NCI-H146 treated with DMSO at 0.1 percent for 48 hours (cell line): ENCODE data around the gene OTOG.
A peak's percentile ranks its signal among the peaks of the same experiment; 100 is the strongest.

Source experiments
- DNase-seq: peaks from one replicate; lab custom pipeline; 2025; ENCODE audit not compliant: unreplicated experiment; lab: John Stamatoyannopoulos, UW

Gene OTOG

GRCh38 chr11:17547051-17547577 lies at the start of gene OTOG:
TSS of gene OTOG (plus strand) at chr11:17547259. CDS start at chr11:17547373, 114 bp downstream.
- peak; percentile 76 for DNase-seq

- DNase-seq: peak; percentile 56
These were observed 49.0 kb upstream of the OTOG start for GRCh38 chr11:17498058-17498457.

GRCh38 chr11:17498475-17498874 lies 48.6 kb upstream of the OTOG start:
- DNase-seq: peak; percentile 38

GRCh38 chr11:17500673-17501072 lies 46.4 kb upstream of the OTOG start:
- DNase-seq: no peak

GRCh38 chr11:17502630-17503029 lies 44.4 kb upstream of the OTOG start:
- DNase-seq: no peak

GRCh38 chr11:17504330-17505107 lies 42.5 kb upstream of the OTOG start:
- peak; percentile 39 for DNase-seq

GRCh38 chr11:17505146-17505545 lies 41.9 kb upstream of the OTOG start:
- no peak for DNase-seq

- no peak for DNase-seq
These were observed 40.7 kb upstream of the OTOG start for GRCh38 chr11:17506314-17506713.

GRCh38 chr11:17506942-17507341 lies 40.1 kb upstream of the OTOG start:
- DNase-seq: no peak

GRCh38 chr11:17507773-17508172 lies 39.3 kb upstream of the OTOG start:
- no peak for DNase-seq

- DNase-seq: no peak
These were observed 38.8 kb upstream of the OTOG start for GRCh38 chr11:17508306-17508705.

GRCh38 chr11:17508791-17509190 lies 38.3 kb upstream of the OTOG start:
- no peak for DNase-seq

- DNase-seq: no peak
These were observed 36.4 kb upstream of the OTOG start for GRCh38 chr11:17510507-17511206.

GRCh38 chr11:17511571-17511970 lies 35.5 kb upstream of the OTOG start:
- DNase-seq: no peak

GRCh38 chr11:17512101-17512500 lies 35.0 kb upstream of the OTOG start:
- DNase-seq: no peak

GRCh38 chr11:17513853-17514252 lies 33.2 kb upstream of the OTOG start:
- no peak for DNase-seq

- DNase-seq: no peak
These were observed 32.6 kb upstream of the OTOG start for GRCh38 chr11:17514476-17514875.

- no peak for DNase-seq
These were observed 31.4 kb upstream of the OTOG start for GRCh38 chr11:17515443-17516176.

GRCh38 chr11:17516551-17517150 lies 30.4 kb upstream of the OTOG start:
- DNase-seq: no peak

GRCh38 chr11:17517186-17517585 lies 29.9 kb upstream of the OTOG start:
- DNase-seq: no peak

- no peak for DNase-seq
These were observed 28.7 kb upstream of the OTOG start for GRCh38 chr11:17518366-17518765.
